A549 treated with ZK216348 at 1 μM for 4 hours (cell line): Measurements from ENCODE around the gene TSR1. TPM values are rescaled to one million over a fixed set of nuclear protein-coding genes. Genes with fewer than 3 reads are reported as not detected.

ENCODE experiments used
- total RNA-seq: library from RNA; stranded (reverse); fragments of 200-300 nt; extraction: Qiagen RNA extraction; gene quantifications from 5 replicates; pipeline ENCODE4 v1.2.3, GENCODE V29; 2022; ENCODE audit warnings: low read depth

Gene TSR1
- 56.9 to 71.7 TPM (median 61.5 TPM) in 5 replicates for total RNA-seq

DNA sequence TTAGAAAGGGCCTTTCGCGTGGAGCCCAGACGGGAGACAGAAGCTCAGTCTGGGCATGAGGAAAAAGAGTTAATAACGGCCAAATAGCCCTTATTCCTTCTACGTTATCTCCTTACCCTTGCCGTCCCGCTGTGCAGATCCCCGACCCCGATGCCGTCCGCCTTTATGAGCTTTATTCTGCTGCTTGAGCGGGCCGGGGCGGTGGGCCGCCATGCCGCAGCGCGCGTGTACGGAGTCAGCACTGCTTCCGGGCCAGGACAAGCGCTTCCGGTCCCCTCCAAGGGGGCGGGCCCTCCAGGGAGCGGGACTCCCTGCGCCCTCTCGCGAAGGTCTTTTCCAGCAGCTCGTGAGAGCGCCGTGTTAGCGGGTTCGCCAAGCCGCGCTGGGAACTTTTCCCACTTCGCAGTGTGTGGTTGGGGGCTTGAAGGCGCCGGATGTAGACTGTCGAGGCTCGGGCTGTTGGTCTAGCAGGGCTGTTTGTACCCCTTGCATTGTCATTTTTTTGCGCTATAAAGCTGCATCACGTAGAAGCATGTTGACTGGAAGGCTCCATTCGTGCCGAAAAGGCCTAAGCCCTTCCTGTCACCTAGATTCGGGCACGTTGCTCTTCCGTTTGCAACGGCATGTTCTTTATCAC, at the start of gene TSR1:
TSS of gene TSR1 (minus strand) at position 243 of the 637 bp plus-strand sequence. CDS start at position 213, 30 bp downstream.

DNA sequence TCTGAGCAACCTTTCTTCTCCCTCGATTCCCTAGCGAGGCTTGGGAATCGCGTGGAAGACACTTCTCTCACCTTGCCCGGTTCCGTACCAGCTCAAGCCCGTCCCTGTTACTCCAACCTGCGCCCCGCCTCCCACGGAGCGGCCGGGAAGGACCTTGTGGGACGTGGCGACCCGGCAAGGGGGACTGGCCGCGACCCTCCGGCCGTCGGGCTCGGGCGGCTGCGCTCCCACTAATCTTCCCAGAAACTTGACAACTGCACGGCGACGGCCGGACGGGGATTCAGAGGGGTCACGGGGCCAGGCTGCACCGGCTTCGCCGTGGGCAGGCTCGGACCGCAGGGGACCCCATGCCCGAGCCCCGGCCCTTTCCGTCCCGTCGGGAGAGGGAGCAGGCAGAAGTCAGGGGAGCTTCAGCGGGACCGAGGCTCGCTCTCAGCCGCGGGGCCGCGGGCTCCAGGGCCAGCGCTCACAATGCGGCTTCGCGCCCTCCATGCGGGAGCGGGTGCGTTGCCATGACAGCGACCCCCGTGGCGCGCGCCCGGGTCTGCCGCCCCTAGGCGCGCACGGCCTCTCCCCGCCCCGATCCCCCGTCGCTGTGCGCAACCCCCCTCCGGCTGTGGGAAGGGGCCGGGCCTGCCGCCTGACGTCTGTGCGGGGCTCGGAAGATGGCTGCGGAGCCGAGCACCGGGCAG, 741 bp upstream of the TSR1 start, which contains the start of gene SGSM2:
TSS of gene SGSM2 (plus strand) at position 650 of the 692 bp plus-strand sequence. CDS start 188 bp downstream, outside the sequence.

DNA sequence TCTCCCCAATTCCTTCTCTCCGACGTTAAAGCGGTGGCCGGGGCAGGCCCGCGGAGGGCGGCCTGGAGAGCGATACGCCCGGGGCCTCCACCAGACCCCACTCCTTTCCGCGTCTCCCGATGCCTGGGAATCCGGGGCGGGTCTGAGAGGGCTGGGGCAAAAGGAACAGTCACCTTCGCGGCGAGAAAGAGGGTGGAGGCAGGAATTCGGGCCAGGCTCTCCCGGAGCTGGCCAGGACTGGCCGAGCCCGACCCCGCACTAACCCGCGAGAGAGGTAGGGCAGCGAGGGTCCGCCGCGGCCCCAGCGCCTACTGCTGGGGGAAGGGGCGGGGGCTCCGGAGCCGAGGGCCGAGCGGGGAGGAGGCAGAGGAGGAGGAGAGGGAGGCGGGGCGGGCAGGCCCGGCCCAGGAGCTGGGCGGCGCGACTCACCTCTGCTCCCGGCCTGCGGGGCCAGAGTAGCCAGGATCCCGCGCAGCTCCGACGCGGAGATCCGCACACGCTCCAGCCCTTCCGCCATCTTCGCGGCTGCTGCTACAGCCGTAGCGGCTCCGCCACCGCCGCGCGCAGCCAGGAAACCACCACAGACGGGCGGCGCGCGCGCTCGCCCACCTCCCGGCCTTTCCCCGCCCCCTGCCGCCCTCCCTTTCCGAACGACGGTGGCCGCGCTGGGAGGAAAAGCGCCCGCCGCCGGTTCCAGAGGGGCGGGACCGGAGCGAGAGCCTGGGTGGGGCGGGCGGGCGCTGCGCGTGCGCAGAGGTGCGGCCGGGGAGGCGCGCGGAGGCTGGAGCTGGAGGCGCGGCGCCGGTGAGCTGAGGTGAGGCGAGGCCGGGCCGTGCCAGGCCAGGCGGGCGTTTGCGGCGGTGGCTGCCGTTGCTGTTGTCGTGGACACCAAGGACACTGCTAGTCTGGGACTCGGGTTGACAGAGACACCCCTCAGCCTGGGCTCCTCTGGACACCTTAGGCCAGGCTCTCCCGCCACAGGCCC, 32.8 kb downstream of the TSR1 start, which contains the start of the genes SMG6 and SRR:
TSS of gene SMG6 (minus strand) at position 582 of the 985 bp plus-strand sequence. CDS start at position 517, 65 bp downstream.
TSS of gene SRR (plus strand) at position 747 of the 985 bp plus-strand sequence. CDS start 11,611 bp downstream, outside the sequence.

Other genes starting within 250 kb of the TSR1 start
- gene SMG6, start 32.7 kb downstream of the TSR1 start, total RNA-seq = 20.6 to 30.9 TPM (median 26.7 TPM) in 5 replicates
- 6.8 to 11.0 TPM (median 9.6 TPM) in 5 replicates for gene SRR, start 32.5 kb downstream of the TSR1 start, total RNA-seq
- 26.7 to 49.5 TPM (median 42.3 TPM) in 5 replicates for gene SGSM2, start 1.0 kb upstream of the TSR1 start, total RNA-seq
- gene MNT, start 64.6 kb upstream of the TSR1 start, total RNA-seq = 12.6 to 22.4 TPM (median 18.6 TPM) in 5 replicates
- 29.6 to 37.0 TPM (median 33.5 TPM) in 5 replicates for gene METTL16, start 175.4 kb upstream of the TSR1 start, total RNA-seq